ENCODE measurements around the gene LPP.

The LPP gene

GRCh38 chr3:188199386-188199785 lies 45.4 kb downstream of the LPP start:
- DNase-seq: no peak

- no peak for DNase-seq
Observed at GRCh38 chr3:188200481-188200880, 46.5 kb downstream of the LPP start.

GRCh38 chr3:188202358-188203138 lies 48.6 kb downstream of the LPP start:
- DNase-seq: peak in 1 of 2 experiments; percentile 18

- no peak for DNase-seq
Observed at GRCh38 chr3:188204526-188204925, 50.6 kb downstream of the LPP start.

GRCh38 chr3:188205992-188206416 lies 52.0 kb downstream of the LPP start:
- DNase-seq: no peak

GRCh38 chr3:188206787-188207186 lies 52.8 kb downstream of the LPP start:
- no peak for DNase-seq

- DNase-seq: no peak
Observed at GRCh38 chr3:188207941-188208515, 54.1 kb downstream of the LPP start.

- DNase-seq: no peak
Observed at GRCh38 chr3:188208516-188208981, 54.6 kb downstream of the LPP start.

GRCh38 chr3:188209034-188209433 lies 55.1 kb downstream of the LPP start:
- DNase-seq: no peak

GRCh38 chr3:188209740-188210139 lies 55.8 kb downstream of the LPP start:
- no peak for DNase-seq

GRCh38 chr3:188211476-188211875 lies 57.5 kb downstream of the LPP start:
- DNase-seq: no peak

GRCh38 chr3:188212308-188212969 lies 58.5 kb downstream of the LPP start:
- DNase-seq: no peak

GRCh38 chr3:188214442-188214841 lies 60.5 kb downstream of the LPP start:
- no peak for DNase-seq

GRCh38 chr3:188215129-188215528 lies 61.2 kb downstream of the LPP start:
- DNase-seq: no peak

GRCh38 chr3:188217011-188217463 lies 63.1 kb downstream of the LPP start:
- DNase-seq: no peak

- DNase-seq: no peak
Observed at GRCh38 chr3:188217726-188218125, 63.8 kb downstream of the LPP start.

- no peak for DNase-seq
Observed at GRCh38 chr3:188218603-188219002, 64.6 kb downstream of the LPP start.

- peak in 1 of 2 experiments; percentile 29 for DNase-seq
Observed at GRCh38 chr3:188219147-188219546, 65.2 kb downstream of the LPP start.

- no peak for DNase-seq
Observed at GRCh38 chr3:188220097-188220788, 66.3 kb downstream of the LPP start.

GRCh38 chr3:188220988-188221818 lies 67.2 kb downstream of the LPP start:
- DNase-seq: no peak

GRCh38 chr3:188223936-188224335 lies 70.0 kb downstream of the LPP start:
- DNase-seq: no peak

GRCh38 chr3:188227442-188227841 lies 73.5 kb downstream of the LPP start:
- no peak for DNase-seq
